ENCODE data around the gene KIRREL3.

DNA sequence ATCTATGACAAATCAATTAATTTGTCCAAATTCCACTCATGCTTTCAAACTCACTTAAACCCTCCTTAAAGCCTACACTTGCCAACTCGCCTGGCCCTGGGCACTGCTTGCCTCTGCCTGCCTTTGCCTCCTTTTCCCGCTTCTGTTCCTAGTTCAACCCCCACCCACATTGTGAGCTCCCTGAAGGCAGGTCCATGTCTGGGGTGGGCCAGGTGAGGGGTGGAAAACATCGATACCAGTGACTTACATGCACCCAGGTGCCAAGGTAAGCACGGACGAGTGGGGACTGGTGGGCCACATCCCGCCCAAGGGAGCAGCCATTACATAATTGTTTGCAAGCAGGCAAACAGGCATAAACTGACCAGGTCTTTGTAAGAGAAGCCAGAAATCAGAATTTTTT is 498.9 kb downstream of the KIRREL3 start:
- TF ChIP-seq, protein P1, sequence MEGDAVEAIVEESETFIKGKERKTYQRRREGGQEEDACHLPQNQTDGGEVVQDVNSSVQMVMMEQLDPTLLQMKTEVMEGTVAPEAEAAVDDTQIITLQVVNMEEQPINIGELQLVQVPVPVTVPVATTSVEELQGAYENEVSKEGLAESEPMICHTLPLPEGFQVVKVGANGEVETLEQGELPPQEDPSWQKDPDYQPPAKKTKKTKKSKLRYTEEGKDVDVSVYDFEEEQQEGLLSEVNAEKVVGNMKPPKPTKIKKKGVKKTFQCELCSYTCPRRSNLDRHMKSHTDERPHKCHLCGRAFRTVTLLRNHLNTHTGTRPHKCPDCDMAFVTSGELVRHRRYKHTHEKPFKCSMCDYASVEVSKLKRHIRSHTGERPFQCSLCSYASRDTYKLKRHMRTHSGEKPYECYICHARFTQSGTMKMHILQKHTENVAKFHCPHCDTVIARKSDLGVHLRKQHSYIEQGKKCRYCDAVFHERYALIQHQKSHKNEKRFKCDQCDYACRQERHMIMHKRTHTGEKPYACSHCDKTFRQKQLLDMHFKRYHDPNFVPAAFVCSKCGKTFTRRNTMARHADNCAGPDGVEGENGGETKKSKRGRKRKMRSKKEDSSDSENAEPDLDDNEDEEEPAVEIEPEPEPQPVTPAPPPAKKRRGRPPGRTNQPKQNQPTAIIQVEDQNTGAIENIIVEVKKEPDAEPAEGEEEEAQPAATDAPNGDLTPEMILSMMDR (IDR thresholded peaks at IDR 0.05; ENCODE audit: insufficient read depth, low read length) = no peak
- TF ChIP-seq POLR2AphosphoS5 (IDR thresholded peaks at IDR 0.05; ENCODE audit: low read depth) (no peak), GABPA (IDR thresholded peaks at IDR 0.05; ENCODE audit: low read depth) (no peak), SPI1 (IDR thresholded peaks at IDR 0.05; ENCODE audit: borderline replicate concordance, low read depth) (no peak)
- TF ChIP-seq, protein P2, sequence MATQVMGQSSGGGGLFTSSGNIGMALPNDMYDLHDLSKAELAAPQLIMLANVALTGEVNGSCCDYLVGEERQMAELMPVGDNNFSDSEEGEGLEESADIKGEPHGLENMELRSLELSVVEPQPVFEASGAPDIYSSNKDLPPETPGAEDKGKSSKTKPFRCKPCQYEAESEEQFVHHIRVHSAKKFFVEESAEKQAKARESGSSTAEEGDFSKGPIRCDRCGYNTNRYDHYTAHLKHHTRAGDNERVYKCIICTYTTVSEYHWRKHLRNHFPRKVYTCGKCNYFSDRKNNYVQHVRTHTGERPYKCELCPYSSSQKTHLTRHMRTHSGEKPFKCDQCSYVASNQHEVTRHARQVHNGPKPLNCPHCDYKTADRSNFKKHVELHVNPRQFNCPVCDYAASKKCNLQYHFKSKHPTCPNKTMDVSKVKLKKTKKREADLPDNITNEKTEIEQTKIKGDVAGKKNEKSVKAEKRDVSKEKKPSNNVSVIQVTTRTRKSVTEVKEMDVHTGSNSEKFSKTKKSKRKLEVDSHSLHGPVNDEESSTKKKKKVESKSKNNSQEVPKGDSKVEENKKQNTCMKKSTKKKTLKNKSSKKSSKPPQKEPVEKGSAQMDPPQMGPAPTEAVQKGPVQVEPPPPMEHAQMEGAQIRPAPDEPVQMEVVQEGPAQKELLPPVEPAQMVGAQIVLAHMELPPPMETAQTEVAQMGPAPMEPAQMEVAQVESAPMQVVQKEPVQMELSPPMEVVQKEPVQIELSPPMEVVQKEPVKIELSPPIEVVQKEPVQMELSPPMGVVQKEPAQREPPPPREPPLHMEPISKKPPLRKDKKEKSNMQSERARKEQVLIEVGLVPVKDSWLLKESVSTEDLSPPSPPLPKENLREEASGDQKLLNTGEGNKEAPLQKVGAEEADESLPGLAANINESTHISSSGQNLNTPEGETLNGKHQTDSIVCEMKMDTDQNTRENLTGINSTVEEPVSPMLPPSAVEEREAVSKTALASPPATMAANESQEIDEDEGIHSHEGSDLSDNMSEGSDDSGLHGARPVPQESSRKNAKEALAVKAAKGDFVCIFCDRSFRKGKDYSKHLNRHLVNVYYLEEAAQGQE (IDR thresholded peaks at IDR 0.05; ENCODE audit: insufficient replicate concordance, low read depth) = no peak

All from HL-60 (cell line).